ENCODE measurements around the gene FGFBP2.

FGFBP2 gene

GRCh38 chr4:15986907-15987306 is 23.9 kb upstream of the FGFBP2 start:
- TF ChIP-seq CTCF (conservative IDR thresholded peaks at IDR 0.05) = no peak
- no peak overlapping the region for H3K27ac ChIP-seq

- H3K27ac ChIP-seq = no peak overlapping the region
- TF ChIP-seq CTCF (conservative IDR thresholded peaks at IDR 0.05) = no peak
Observed at GRCh38 chr4:15983610-15984009, 20.6 kb upstream of the FGFBP2 start.

- no peak for TF ChIP-seq CTCF (conservative IDR thresholded peaks at IDR 0.05)
- no peak overlapping the region for H3K27ac ChIP-seq
Observed at GRCh38 chr4:15982842-15983524, 20.0 kb upstream of the FGFBP2 start.

- H3K27ac ChIP-seq = no peak overlapping the region
- no peak for TF ChIP-seq CTCF (conservative IDR thresholded peaks at IDR 0.05)
Observed at GRCh38 chr4:15976456-15977447, 13.8 kb upstream of the FGFBP2 start.

- H3K27ac ChIP-seq = no peak overlapping the region
- TF ChIP-seq CTCF (conservative IDR thresholded peaks at IDR 0.05) = no peak
Observed at GRCh38 chr4:15971068-15971801, 8.3 kb upstream of the FGFBP2 start.

GRCh38 chr4:15968551-15969300 is 5.8 kb upstream of the FGFBP2 start:
- no peak for TF ChIP-seq CTCF (conservative IDR thresholded peaks at IDR 0.05)
- H3K27ac ChIP-seq = no peak overlapping the region

All from VCaP (cell line).